Skeletal muscle satellite cell (primary cell): ENCODE measurements around the gene ZNF584. TPM values are rescaled to one million over a fixed set of nuclear protein-coding genes. Genes with fewer than 3 reads are reported as not detected.
A peak's percentile ranks its signal among the peaks of the same experiment; 100 is the strongest.

Source experiments
- H3K27me3 ChIP-seq: 2 replicates; pipeline ENCODE4 v1.7.0; 2013; ENCODE audit warnings: low read length; ENCODE audit not compliant: control insufficient read depth, insufficient read depth
- H3K36me3 ChIP-seq: 2 replicates; pipeline ENCODE4 v1.7.0; 2013; ENCODE audit warnings: mild to moderate bottlenecking, control low read depth, low read length; ENCODE audit not compliant: insufficient read depth
- H3K4me1 ChIP-seq: 2 replicates; pipeline ENCODE4 v1.7.0; 2013; ENCODE audit warnings: low read length; ENCODE audit not compliant: control insufficient read depth, insufficient read depth
- H3K4me2 ChIP-seq: 2 replicates; pipeline ENCODE4 v1.7.0; 2013; ENCODE audit warnings: mild to moderate bottlenecking, low read length
- H3K4me3 ChIP-seq: 2 replicates; pipeline ENCODE4 v1.7.0; 2013; ENCODE audit warnings: low read length
- H3K9ac ChIP-seq: 2 replicates; pipeline ENCODE4 v1.7.0; 2013; ENCODE audit warnings: mild to moderate bottlenecking, low read depth, low read length, moderate library complexity
- H3K9me3 ChIP-seq: replicated peaks from 2 replicates; pipeline ENCODE4 v1.7.0; 2013; ENCODE audit warnings: mild to moderate bottlenecking, control low read depth, low read length
- total RNA-seq: library from RNA; depleted of rRNA; stranded (reverse); fragments of >200 nt; gene quantifications from 2 replicates; pipeline ENCODE4 v1.2.3, GENCODE V29; 2012; rRNA removed

Gene ZNF584
- 15.5 and 26.6 TPM in 2 replicates for total RNA-seq

DNA sequence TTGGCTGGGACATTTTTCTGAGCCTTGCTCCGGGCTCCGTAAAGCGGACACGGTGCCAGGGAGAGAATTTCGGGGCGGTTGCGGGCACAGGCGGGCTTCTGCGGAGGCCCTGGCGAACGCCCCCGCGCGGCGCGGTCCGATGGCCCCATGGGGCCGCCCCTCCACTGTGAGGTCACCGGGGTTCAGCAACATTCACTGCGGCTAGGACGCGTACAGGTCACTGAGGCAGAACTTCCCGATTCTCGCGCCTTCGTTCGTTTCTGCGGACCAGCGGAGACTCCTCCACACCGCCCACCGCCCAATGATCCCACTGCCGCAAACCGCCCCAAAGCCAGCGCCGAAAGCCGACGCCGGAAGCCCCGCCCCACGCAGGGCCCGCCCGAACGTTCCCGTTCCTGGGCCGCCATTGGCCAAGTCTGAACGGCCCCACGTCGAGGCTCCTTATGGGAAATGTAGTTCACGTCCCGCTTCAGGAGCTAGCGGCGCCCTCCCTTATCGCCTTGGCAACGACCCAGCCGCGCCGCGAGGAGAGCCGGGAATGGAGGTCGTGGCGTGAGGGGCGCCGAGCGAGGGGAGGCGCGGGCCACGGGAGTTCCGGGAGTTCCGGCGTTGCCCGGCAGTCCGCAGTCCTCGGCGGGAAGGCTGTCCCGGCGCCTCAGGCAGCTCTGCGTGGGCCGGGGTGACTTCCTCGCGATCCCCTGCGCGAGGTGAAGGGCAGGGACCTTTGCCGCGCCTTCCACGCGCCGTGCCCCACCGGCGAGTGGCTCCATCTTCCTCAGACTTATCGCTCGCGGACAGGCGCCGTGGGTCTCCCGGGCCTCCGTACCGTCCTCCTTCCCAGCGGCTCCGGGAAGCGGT, at the start of gene ZNF584:
Gene ZNF584, plus strand, starts transcription at position 498 of the 858 bp plus-strand sequence. CDS start 499 bp downstream, outside the sequence.
- Histone ChIP-seq H3K4me1 (peaks cover 18% of the 10 kb centered on the region), H3K9me3 (no peaks in the 10 kb centered on the region), H3K27me3 (no peaks in the 10 kb centered on the region), H3K4me3 (peak within 1 kb of the TSS; percentile 100), H3K36me3 (peaks cover 4% of the 10 kb centered on the region), H3K4me2 (peak within 1 kb of the TSS; percentile 97), H3K9ac (peak within 1 kb of the TSS; percentile 98)

- peak overlapping the region; percentile 92 for H3K9ac ChIP-seq
- H3K27me3 ChIP-seq, result no peaks in the 10 kb centered on the region
- H3K4me3 ChIP-seq, result peak overlapping the region; percentile 78
- peaks cover 5% of the 10 kb centered on the region for H3K4me1 ChIP-seq
- no peaks in the 10 kb centered on the region for H3K9me3 ChIP-seq
- H3K4me2 ChIP-seq, result peak overlapping the region; percentile 92
- no peaks in the 10 kb centered on the region for H3K36me3 ChIP-seq
Observed at GRCh38 chr19:58361900-58362271, 46.6 kb upstream of the ZNF584 start.

DNA sequence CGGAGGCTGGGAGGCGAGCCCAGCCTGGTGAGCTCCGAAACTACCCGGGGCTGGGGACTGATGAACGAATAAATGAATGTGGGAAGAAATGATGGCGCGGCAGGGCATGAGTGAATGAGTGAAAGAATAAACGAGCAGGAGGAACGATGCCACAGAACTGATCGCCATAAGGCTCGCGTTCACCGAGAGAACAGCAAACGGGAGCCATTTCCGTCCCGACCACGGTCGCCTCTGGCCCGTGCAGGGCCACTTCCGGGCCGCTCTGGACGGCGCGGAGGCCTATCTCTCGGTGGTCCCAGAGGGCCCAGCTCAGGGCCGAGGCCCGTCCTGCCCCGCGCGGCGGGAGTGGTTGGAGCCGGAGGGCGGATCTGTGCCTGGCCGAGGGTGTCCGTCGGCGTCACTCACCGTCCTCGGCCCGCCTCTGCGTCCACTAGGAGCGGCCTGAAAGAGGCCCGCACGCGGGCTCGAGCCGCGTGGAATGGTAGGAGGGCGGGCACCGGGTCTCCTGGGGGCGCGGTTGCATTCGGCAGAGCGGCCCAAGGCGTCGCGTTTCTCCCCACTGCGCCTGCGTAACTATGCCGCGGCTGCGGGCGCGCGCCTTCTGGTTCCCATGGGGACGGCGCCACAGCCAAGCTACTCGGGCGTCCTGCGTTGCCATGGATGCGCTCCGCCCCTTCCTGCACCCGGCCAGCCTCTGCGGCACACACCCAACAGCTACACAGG, 46.0 kb upstream of the ZNF584 start, which contains the start of gene ZNF497:
Gene ZNF497, minus strand, starts transcription at position 480 of the 723 bp plus-strand sequence. CDS start 5,116 bp downstream, outside the sequence.
- peak within 1 kb of the TSS; percentile 92 for H3K9ac ChIP-seq
- H3K4me2 ChIP-seq, result peak within 1 kb of the TSS; percentile 92
- no peaks in the 10 kb centered on the region for H3K9me3 ChIP-seq
- H3K4me1 ChIP-seq, result peaks cover 5% of the 10 kb centered on the region
- no peaks in the 10 kb centered on the region for H3K36me3 ChIP-seq
- no peaks in the 10 kb centered on the region for H3K27me3 ChIP-seq
- peak within 1 kb of the TSS; percentile 78 for H3K4me3 ChIP-seq

GRCh38 chr19:58364146-58364545, 44.3 kb upstream of the ZNF584 start:
- no peak overlapping the region for H3K9ac ChIP-seq
- H3K4me3 ChIP-seq, result no peak overlapping the region

DNA sequence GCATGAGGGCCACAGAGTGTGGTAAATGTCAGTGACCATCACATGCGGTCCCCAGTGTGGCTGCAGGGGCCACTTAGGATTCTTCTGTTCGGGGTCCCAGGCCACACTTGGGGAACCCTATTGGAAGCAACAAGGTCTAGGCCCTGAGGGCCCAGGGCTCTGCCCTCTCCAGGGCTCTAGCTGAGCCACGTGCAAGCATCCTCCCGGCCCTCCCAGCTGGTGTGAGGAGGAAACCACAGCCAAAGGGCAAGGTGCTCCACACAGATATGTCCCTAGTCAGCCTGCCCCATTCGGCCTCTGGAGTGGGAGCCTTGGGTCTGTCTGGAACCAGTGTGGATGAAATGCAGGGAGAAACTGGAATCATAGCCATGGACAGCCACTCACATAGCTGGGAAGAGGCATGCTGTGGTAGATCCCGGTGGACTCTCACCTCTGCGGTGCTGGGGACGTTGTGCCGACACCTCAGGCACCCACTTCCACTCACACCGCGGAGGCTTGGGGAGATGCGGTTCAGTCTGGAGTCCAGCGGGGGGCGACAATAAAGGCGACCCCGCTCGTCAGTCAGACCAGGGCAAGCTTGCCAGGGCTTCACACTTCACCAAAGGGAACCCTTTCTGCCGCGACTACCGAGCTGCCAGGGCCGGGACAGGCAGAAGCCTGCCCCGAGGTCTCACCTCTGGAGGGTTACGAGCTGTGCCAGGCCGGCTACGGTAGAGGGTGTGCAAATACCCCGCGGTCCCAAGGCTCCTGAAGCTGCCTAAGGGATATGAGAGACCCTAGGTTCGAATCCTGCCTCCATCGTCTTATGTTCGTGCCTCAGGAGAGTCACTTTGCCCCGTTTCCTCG, 41.6 kb upstream of the ZNF584 start:
- Histone ChIP-seq H3K4me2 (no peak overlapping the region), H3K4me1 (peaks cover 3% of the 10 kb centered on the region), H3K9me3 (no peaks in the 10 kb centered on the region), H3K9ac (no peak overlapping the region), H3K4me3 (no peak overlapping the region), H3K36me3 (no peaks in the 10 kb centered on the region), H3K27me3 (no peaks in the 10 kb centered on the region)

More at GRCh38 chr19:58364146-58364545, 44.3 kb upstream of the ZNF584 start:
- Histone ChIP-seq H3K36me3 (no peaks in the 10 kb centered on the region), H3K4me1 (peaks cover 5% of the 10 kb centered on the region), H3K4me2 (no peak overlapping the region), H3K9me3 (no peaks in the 10 kb centered on the region), H3K27me3 (no peaks in the 10 kb centered on the region)

DNA sequence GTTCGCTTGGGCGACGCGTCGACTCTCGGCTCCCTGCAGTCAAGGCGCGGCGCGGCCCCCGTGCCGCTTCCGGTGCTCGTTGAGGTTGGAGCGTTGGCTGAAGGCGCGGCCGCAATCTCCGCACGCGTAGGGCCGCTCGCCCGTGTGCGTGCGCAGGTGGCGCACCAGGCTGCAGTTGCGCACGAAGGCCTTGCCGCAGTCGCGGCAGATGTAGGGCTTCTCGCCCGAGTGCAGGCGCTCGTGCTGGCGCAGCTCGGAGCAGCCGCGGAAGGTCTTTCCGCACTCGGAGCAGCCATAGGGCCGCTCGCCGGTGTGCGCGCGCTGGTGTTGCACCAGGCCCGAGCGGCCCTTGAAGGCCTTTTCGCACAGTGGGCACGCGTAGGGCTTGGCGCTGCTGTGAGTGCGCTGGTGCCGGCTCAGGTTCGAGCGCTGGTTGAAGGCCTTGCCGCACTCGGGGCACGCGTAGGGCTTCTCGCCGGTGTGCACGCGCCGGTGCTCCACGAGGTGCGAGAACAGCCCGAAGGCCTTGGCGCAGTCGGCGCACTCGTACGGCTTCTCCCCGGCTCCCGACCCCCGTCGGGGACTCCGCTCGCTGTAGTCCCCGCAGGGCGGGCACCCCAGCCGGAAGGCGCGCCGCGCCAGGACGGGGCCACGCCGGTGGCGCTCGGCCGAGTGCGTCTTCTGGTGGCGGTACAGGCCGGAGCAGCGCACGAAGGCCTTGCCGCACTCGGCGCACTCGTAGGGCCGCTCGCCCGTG, 40.6 kb upstream of the ZNF584 start:
- Histone ChIP-seq H3K4me3 (no peak overlapping the region), H3K4me1 (no peaks in the 10 kb centered on the region), H3K9ac (no peak overlapping the region), H3K4me2 (no peak overlapping the region), H3K9me3 (no peaks in the 10 kb centered on the region), H3K27me3 (no peaks in the 10 kb centered on the region), H3K36me3 (no peaks in the 10 kb centered on the region)

DNA sequence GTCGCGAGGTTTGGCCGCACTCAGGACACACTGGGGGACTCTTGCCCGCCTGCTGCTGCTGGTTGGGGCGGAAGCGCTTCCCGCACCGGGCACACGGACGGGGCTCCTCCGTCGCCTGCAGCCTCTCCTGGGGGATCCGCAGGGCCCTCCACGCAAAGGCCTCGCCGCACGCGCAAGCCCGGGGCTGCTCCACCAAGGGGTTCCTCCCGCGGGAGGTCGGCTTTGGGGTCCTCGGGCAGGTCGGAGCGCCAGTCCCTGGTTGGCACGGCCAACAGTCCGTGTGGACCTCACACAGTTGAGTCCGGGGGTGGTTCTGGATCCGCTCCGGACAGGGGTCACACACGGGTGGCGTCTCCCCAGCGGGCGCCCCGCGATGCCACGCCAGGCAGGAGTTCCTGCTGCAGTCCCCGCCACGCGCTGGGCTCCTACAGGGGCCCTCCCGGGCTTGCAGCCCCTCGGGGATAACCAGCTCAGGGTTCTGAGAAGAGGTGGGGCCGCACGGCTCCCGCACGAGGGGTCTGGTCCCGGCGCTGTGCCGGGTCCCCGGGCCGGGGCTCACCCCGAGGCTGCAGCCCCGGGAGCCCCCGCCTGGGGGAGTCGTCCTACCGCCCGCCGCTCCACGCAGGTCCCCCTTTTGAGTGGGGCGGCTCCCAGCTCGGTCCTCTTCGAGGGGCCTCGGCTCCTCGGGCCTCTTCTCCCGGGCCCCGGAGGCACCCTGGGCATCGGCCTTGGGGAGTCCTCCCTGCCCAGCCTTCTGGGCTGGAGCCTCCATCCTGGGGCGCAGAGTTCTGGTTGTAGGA, 39.7 kb upstream of the ZNF584 start:
- no peaks in the 10 kb centered on the region for H3K36me3 ChIP-seq
- H3K9me3 ChIP-seq, result no peaks in the 10 kb centered on the region
- no peak overlapping the region for H3K4me3 ChIP-seq
- no peak overlapping the region for H3K9ac ChIP-seq
- H3K27me3 ChIP-seq, result no peaks in the 10 kb centered on the region
- H3K4me2 ChIP-seq, result no peak overlapping the region
- no peaks in the 10 kb centered on the region for H3K4me1 ChIP-seq

GRCh38 chr19:58372311-58373133, 35.9 kb upstream of the ZNF584 start:
- Histone ChIP-seq H3K36me3 (no peaks in the 10 kb centered on the region), H3K4me1 (peaks cover 3% of the 10 kb centered on the region), H3K9me3 (no peaks in the 10 kb centered on the region), H3K27me3 (no peaks in the 10 kb centered on the region), H3K9ac (no peak overlapping the region), H3K4me3 (no peak overlapping the region), H3K4me2 (no peak overlapping the region)

- Histone ChIP-seq H3K9ac (no peak overlapping the region), H3K9me3 (no peaks in the 10 kb centered on the region), H3K4me1 (peaks cover 3% of the 10 kb centered on the region), H3K4me3 (no peak overlapping the region), H3K27me3 (no peaks in the 10 kb centered on the region), H3K36me3 (no peaks in the 10 kb centered on the region), H3K4me2 (no peak overlapping the region)
Observed at GRCh38 chr19:58374200-58374599, 34.2 kb upstream of the ZNF584 start.
